MCF 10A (cell line): Measurements from ENCODE around the gene USP13. TPM values are rescaled to one million over a fixed set of nuclear protein-coding genes. Genes with fewer than 3 reads are reported as not detected.

ENCODE experiments used
- BruUV-seq: library from RNA; stranded (reverse); fragments of 400-500 nt; replicated peaks from 2 replicates; lab custom pipeline; 2021; lab: Mats Ljungman, UMichigan
- CTCF ChIA-PET: fragments of 300-600 bp; sonication (Branson Sonifier 250); formaldehyde crosslinking; extraction: SDS; loops from one replicate; lab custom pipeline; 2021; ENCODE audit warnings: antibody characterized with exemption, inconsistent platforms; lab: Yijun Ruan, JAX
- POLR2A ChIA-PET: fragments of 300-600, 350-650 bp; sonication (Branson Sonifier 250); formaldehyde crosslinking; extraction: SDS; loops from one replicate; lab custom pipeline; 2020; ENCODE audit warnings: antibody characterized with exemption, inconsistent platforms; lab: Yijun Ruan, JAX
- DNase-seq: peaks from one replicate; pipeline ENCODE4 v3.0.0-alpha.2; 2018; ENCODE audit not compliant: unreplicated experiment
- H3K27ac Mint-ChIP-seq: one replicate; pipeline ENCODE4 v1.8.0; 2022; ENCODE audit warnings: mild to moderate bottlenecking, low read depth, mixed read lengths; ENCODE audit not compliant: unreplicated experiment
- H3K27me3 Mint-ChIP-seq: one replicate; pipeline ENCODE4 v1.8.0; 2022; ENCODE audit warnings: mixed read lengths; ENCODE audit not compliant: insufficient read depth, unreplicated experiment
- H3K36me3 Mint-ChIP-seq: one replicate; pipeline ENCODE4 v1.8.0; 2022; ENCODE audit warnings: mild to moderate bottlenecking, moderate library complexity, mixed read lengths; ENCODE audit not compliant: insufficient read depth, unreplicated experiment
- H3K4me1 Mint-ChIP-seq: one replicate; pipeline ENCODE4 v1.8.0; 2022; ENCODE audit warnings: mixed read lengths; ENCODE audit not compliant: insufficient read depth, unreplicated experiment
- H3K4me3 Mint-ChIP-seq: one replicate; pipeline ENCODE4 v1.8.0; 2022; ENCODE audit warnings: mild to moderate bottlenecking, moderate library complexity, mixed read lengths; ENCODE audit not compliant: unreplicated experiment
- H3K9me3 Mint-ChIP-seq: one replicate; pipeline ENCODE4 v1.8.0; 2022; ENCODE audit warnings: mixed read lengths; ENCODE audit not compliant: unreplicated experiment
- CTCF ChIP-seq: fragments of 200-600 bp; IDR thresholded peaks from one replicate; pipeline ENCODE4 v1.8.0; 2022; ENCODE audit warnings: antibody characterized with exemption, mild to moderate bottlenecking; ENCODE audit not compliant: unreplicated experiment
- intact Hi-C: fragments of 100-400 bp; cut with micrococcal nuclease; formaldehyde crosslinking; loops from 2 replicates; pipeline ENCODE4 v1.14.1; 2022
- total RNA-seq: library from RNA; stranded (reverse); gene quantifications from 2 replicates; pipeline ENCODE4 v1.2.3, GENCODE V29; 2022

USP13 gene
- total RNA-seq, 1 experiment from 2014 or later, result 9.7 TPM

- H3K9me3 Mint-ChIP-seq, result no peaks in the 10 kb centered on the region
- ChIA-PET POLR2A (interaction anchor here (1.3 to 1.5 kb wide), 2 partner anchors 12 to 17 kb away, joined by 3 read pairs; partner anchors contain the start of genes MRPL47 and NDUFB5), CTCF (interaction anchor here (1.0 to 1.2 kb wide), 2 partner anchors 11 to 25 kb away, joined by 3 to 4 read pairs; no protein-coding TSS in a partner anchor)
- no peak overlapping the region for H3K27ac Mint-ChIP-seq
- no TSS peak for BruUV-seq
- no peak for TF ChIP-seq CTCF
- H3K36me3 Mint-ChIP-seq, result peaks cover 87% of the 10 kb centered on the region
- intact Hi-C loops, result no loop called here
- H3K4me1 Mint-ChIP-seq, result no peaks in the 10 kb centered on the region
- DNase-seq, result no peak
- H3K27me3 Mint-ChIP-seq, result no peaks in the 10 kb centered on the region
- H3K4me3 Mint-ChIP-seq, result no peak overlapping the region
Observed at GRCh38 chr3:179622023-179622422, 30.8 kb upstream of the USP13 start.

GRCh38 chr3:179624451-179624850, 28.4 kb upstream of the USP13 start:
- no peak overlapping the region for H3K27ac Mint-ChIP-seq
- intact Hi-C loops, result no loop called here
- POLR2A ChIA-PET, result no interaction called here
- no TSS peak for BruUV-seq
- no peak for DNase-seq
- no peak overlapping the region for H3K4me3 Mint-ChIP-seq
- no peaks in the 10 kb centered on the region for H3K27me3 Mint-ChIP-seq
- no peaks in the 10 kb centered on the region for H3K9me3 Mint-ChIP-seq
- CTCF ChIA-PET, result no interaction called here
- peaks cover 68% of the 10 kb centered on the region for H3K36me3 Mint-ChIP-seq
- no peaks in the 10 kb centered on the region for H3K4me1 Mint-ChIP-seq
- no peak for TF ChIP-seq CTCF

- TF ChIP-seq CTCF, result no peak
- CTCF ChIA-PET, result no interaction called here
- H3K4me1 Mint-ChIP-seq, result no peaks in the 10 kb centered on the region
- H3K27ac Mint-ChIP-seq, result no peak overlapping the region
- POLR2A ChIA-PET, result no interaction called here
- DNase-seq, result no peak
- no peaks in the 10 kb centered on the region for H3K27me3 Mint-ChIP-seq
- BruUV-seq, result no TSS peak
- H3K36me3 Mint-ChIP-seq, result peaks cover 5% of the 10 kb centered on the region
- intact Hi-C loops, result no loop called here
- no peak overlapping the region for H3K4me3 Mint-ChIP-seq
- no peaks in the 10 kb centered on the region for H3K9me3 Mint-ChIP-seq
Observed at GRCh38 chr3:179630753-179631451, 21.9 kb upstream of the USP13 start.

GRCh38 chr3:179640469-179640868, 12.4 kb upstream of the USP13 start:
- intact Hi-C loops, result no loop called here
- H3K27ac Mint-ChIP-seq, result no peak overlapping the region
- no peaks in the 10 kb centered on the region for H3K27me3 Mint-ChIP-seq
- no peak overlapping the region for H3K4me3 Mint-ChIP-seq
- BruUV-seq, result no TSS peak
- POLR2A ChIA-PET, result no interaction called here
- H3K4me1 Mint-ChIP-seq, result no peaks in the 10 kb centered on the region
- H3K9me3 Mint-ChIP-seq, result no peaks in the 10 kb centered on the region
- DNase-seq, result no peak
- CTCF ChIA-PET, result interaction anchor here (1.1 to 1.4 kb wide), 2 partner anchors 9 to 13 kb away, joined by 3 to 5 read pairs; partner anchors contain the start of gene USP13
- TF ChIP-seq CTCF, result no peak
- H3K36me3 Mint-ChIP-seq, result no peaks in the 10 kb centered on the region
